HepG2 (cell line): ENCODE results near the gene C19orf73. TPM values are rescaled to one million over a fixed set of nuclear protein-coding genes. Genes with fewer than 3 reads are reported as not detected.

Experiments
- ARHGAP35 ChIP-seq: sonication (generic); formaldehyde crosslinking; IDR thresholded peaks from 2 replicates; pipeline ENCODE4 v1.9.0; 2022; ENCODE audit warnings: mild to moderate bottlenecking, inconsistent platforms, moderate library complexity, missing genetic modification reagents, borderline replicate concordance
- KDM3A ChIP-seq: IDR thresholded peaks from 2 replicates; pipeline ENCODE4 v1.6.1; 2018; ENCODE audit warnings: low read depth, missing compliant biosample characterization
- MTA3 ChIP-seq: sonication (generic); formaldehyde crosslinking; IDR thresholded peaks from 2 replicates; pipeline ENCODE4 v1.4.0; 2020; ENCODE audit warnings: missing genetic modification reagents
- PAF1 ChIP-seq: IDR thresholded peaks from 2 replicates; pipeline ENCODE4 v1.6.1; 2016; ENCODE audit warnings: missing genetic modification reagents, missing compliant biosample characterization
- POGZ ChIP-seq: sonication (generic); formaldehyde crosslinking; IDR thresholded peaks from 2 replicates; pipeline ENCODE4 v1.4.0; 2020; ENCODE audit warnings: mild to moderate bottlenecking, missing genetic modification reagents
- U2AF2 ChIP-seq: fragments of 200-400 bp; formaldehyde crosslinking; IDR thresholded peaks from 2 replicates; pipeline ENCODE4 v1.6.1; 2017; ENCODE audit warnings: low read depth, mild to moderate bottlenecking, low read length
- ZNF124 ChIP-seq: sonication (generic); formaldehyde crosslinking; IDR thresholded peaks from 2 replicates; pipeline ENCODE4 v1.4.0; 2020; ENCODE audit warnings: missing genetic modification reagents
- ZNF44 ChIP-seq: sonication (generic); formaldehyde crosslinking; IDR thresholded peaks from 2 replicates; pipeline ENCODE4 v1.5.1; 2020; ENCODE audit warnings: mild to moderate bottlenecking, missing genetic modification reagents
- ZNF556 ChIP-seq: sonication (generic); formaldehyde crosslinking; IDR thresholded peaks from 2 replicates; pipeline ENCODE4 v1.4.0; 2020; ENCODE audit warnings: mild to moderate bottlenecking, missing genetic modification reagents, borderline replicate concordance
- ZNF563 ChIP-seq: sonication (generic); formaldehyde crosslinking; IDR thresholded peaks from 2 replicates; pipeline ENCODE4 v1.8.0; 2022; ENCODE audit warnings: mild to moderate bottlenecking, moderate library complexity, missing genetic modification reagents
- ZSCAN25 ChIP-seq: sonication (generic); formaldehyde crosslinking; IDR thresholded peaks from 2 replicates; pipeline ENCODE4 v1.8.0; 2022; ENCODE audit warnings: mild to moderate bottlenecking, missing genetic modification reagents
- polyA plus RNA-seq, 8 experiments: library from polyadenylated mRNA; depleted of rRNA in 3 of 8; stranded (reverse) in 7 of 8; unstranded in 1 of 8; fragments of >200 nt; fragmentation: Illumina TruSeq in 4 of 8; extraction: Trizol in 4 of 8; gene quantifications; 2 replicates each; pipeline versions ENCODE4 v1.2.1 to v1.2.3, GENCODE V29; 2011 to 2016; ENCODE audit warnings: low read depth in 4 of 8, missing spikeins in 1 of 8, mixed read lengths in 1 of 8; ENCODE audit not compliant: insufficient read depth in 1 of 8
- total RNA-seq, 5 experiments: library from RNA; depleted of rRNA; stranded (reverse); fragments of >200 nt; fragmentation: Illumina TruSeq; extraction: Trizol; gene quantifications; 2 replicates each; pipeline ENCODE4 v1.2.3, GENCODE V29; 2016; ENCODE audit warnings: low read depth in 1 of 5
- TF ChIP-seq, protein P1 (sequence below): sonication (generic); formaldehyde crosslinking; IDR thresholded peaks from 2 replicates; pipeline ENCODE4 v1.4.0; 2020; ENCODE audit warnings: missing genetic modification reagents, mild to moderate bottlenecking, borderline replicate concordance
- TF ChIP-seq, protein P2 (sequence below): sonication (generic); formaldehyde crosslinking; IDR thresholded peaks from 2 replicates; pipeline ENCODE4 v1.4.0; 2020; ENCODE audit warnings: mild to moderate bottlenecking, missing genetic modification reagents
- TF ChIP-seq, protein P3 (sequence below): sonication (generic); formaldehyde crosslinking; IDR thresholded peaks from 2 replicates; pipeline ENCODE4 v1.4.0; 2020; ENCODE audit warnings: missing genetic modification reagents
- TF ChIP-seq, protein P4 (sequence below): sonication (generic); formaldehyde crosslinking; IDR thresholded peaks from 2 replicates; pipeline ENCODE4 v1.8.0; 2022; ENCODE audit warnings: missing genetic modification reagents, mild to moderate bottlenecking, inconsistent platforms, borderline replicate concordance
- TF ChIP-seq, protein P5 (sequence below): sonication (generic); formaldehyde crosslinking; IDR thresholded peaks from 2 replicates; pipeline ENCODE4 v1.4.0; 2020; ENCODE audit warnings: mild to moderate bottlenecking, missing genetic modification reagents

C19orf73 gene
- total and polyA plus RNA-seq, 2 of the 13 experiments (the other 11 are each of a cell fraction or from before 2014, with no cell fraction given) = 1.4 to 1.5 TPM

DNA sequence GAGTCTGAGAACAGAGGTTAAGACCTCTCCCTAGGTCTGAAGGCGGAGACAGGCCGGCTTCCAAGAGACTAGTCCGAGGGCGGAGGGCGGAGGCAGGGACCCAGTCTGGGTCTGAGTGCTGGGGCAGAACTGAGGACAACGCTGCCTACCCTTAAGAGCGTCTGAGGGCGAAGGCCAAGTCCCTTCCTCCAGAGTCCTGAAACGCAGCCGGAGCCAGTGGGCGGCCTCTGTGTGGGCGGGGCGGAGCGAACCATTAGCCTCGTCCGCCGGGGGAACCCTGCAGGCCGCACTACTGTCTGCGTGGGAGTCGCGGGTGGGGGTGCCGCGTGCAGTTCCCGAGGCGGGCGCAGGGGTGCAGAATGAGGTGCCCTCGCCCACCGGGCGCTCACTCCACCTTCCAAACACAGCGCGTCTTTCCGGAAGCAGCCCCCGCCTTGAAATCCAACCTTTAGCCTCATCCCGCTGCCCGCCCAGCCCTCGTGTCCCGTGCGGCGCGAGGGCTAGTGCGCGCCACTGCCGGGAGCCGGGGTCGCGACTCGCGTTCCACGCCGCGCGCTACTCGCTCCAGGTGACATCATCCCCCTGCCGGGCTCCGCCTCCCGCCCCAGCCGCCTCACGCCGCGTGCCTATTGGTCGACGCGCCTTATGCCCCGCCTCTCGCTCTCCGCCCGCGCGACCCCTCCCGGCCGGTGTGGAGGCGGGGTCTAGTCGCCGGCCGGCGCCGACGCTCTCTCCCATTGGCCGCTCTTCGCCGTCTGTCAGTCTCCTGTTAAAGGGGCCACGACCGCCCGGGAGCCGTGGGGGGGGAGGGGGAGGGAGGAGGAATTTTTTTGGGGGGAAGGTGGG lies at the start of gene C19orf73 (continued):
- TF ChIP-seq, protein P1, sequence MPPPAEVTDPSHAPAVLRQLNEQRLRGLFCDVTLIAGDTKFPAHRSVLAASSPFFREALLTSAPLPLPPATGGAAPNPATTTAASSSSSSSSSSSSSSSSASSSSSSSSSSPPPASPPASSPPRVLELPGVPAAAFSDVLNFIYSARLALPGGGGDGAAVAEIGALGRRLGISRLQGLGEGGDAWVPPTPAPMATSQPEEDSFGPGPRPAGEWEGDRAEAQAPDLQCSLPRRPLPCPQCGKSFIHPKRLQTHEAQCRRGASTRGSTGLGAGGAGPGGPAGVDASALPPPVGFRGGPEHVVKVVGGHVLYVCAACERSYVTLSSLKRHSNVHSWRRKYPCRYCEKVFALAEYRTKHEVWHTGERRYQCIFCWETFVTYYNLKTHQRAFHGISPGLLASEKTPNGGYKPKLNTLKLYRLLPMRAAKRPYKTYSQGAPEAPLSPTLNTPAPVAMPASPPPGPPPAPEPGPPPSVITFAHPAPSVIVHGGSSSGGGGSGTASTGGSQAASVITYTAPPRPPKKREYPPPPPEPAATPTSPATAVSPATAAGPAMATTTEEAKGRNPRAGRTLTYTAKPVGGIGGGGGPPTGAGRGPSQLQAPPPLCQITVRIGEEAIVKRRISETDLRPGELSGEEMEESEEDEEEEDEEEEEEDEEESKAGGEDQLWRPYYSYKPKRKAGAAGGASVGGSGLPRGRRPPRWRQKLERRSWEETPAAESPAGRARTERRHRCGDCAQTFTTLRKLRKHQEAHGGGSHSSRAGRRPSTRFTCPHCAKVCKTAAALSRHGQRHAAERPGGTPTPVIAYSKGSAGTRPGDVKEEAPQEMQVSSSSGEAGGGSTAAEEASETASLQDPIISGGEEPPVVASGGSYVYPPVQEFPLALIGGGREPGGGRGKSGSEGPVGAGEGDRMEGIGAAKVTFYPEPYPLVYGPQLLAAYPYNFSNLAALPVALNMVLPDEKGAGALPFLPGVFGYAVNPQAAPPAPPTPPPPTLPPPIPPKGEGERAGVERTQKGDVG (CRISPR knock-in tag) = no peak
- TF ChIP-seq ZNF44 (CRISPR knock-in tag) = no peak; the same call in 1 of the 2 replicates
- TF ChIP-seq U2AF2 = no peak
- 0 out of 2 replicates have a peak, but pooled peaks have one; percentile 81 for TF ChIP-seq ZNF556
- TF ChIP-seq KDM3A = peak; percentile 54; the same call in 1 of the 2 replicates
- TF ChIP-seq, protein P2, sequence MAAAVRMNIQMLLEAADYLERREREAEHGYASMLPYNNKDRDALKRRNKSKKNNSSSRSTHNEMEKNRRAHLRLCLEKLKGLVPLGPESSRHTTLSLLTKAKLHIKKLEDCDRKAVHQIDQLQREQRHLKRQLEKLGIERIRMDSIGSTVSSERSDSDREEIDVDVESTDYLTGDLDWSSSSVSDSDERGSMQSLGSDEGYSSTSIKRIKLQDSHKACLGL (CRISPR knock-in tag) = peak; percentile 64; the same call in 1 of the 2 replicates
- peak; percentile 95 for TF ChIP-seq ZSCAN25 (CRISPR knock-in tag)
- peak; percentile 88 for TF ChIP-seq ZNF563 (CRISPR knock-in tag)
- TF ChIP-seq PAF1 (CRISPR knock-in tag) = no peak
- TF ChIP-seq, protein P3, sequence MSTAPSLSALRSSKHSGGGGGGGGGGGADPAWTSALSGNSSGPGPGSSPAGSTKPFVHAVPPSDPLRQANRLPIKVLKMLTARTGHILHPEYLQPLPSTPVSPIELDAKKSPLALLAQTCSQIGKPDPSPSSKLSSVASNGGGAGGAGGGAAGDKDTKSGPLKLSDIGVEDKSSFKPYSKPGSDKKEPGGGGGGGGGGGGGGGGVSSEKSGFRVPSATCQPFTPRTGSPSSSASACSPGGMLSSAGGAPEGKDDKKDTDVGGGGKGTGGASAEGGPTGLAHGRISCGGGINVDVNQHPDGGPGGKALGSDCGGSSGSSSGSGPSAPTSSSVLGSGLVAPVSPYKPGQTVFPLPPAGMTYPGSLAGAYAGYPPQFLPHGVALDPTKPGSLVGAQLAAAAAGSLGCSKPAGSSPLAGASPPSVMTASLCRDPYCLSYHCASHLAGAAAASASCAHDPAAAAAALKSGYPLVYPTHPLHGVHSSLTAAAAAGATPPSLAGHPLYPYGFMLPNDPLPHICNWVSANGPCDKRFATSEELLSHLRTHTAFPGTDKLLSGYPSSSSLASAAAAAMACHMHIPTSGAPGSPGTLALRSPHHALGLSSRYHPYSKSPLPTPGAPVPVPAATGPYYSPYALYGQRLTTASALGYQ (CRISPR knock-in tag) = peak; percentile 64; the same call in 1 of the 2 replicates
- TF ChIP-seq, protein P4, sequence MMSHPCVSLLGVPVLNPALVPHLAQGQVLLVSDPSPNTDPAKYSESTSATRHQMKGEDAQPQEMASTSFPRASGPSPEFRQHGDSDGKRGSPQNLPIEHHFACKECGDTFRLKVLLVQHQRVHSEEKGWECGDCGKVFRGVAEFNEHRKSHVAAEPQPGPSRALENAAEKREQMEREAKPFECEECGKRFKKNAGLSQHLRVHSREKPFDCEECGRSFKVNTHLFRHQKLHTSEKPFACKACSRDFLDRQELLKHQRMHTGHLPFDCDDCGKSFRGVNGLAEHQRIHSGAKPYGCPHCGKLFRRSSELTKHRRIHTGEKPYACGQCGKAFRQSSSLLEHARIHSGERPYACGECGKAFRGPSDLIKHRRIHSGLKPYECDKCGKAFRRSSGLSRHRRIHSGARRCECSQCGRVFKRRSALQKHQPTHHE = peak; percentile 68
- TF ChIP-seq ARHGAP35 (CRISPR knock-in tag) = peak; percentile 82
- peak; percentile 34; the same call in 1 of the 2 replicates for TF ChIP-seq ZNF124
- no peak for TF ChIP-seq POGZ
- TF ChIP-seq, protein P5, sequence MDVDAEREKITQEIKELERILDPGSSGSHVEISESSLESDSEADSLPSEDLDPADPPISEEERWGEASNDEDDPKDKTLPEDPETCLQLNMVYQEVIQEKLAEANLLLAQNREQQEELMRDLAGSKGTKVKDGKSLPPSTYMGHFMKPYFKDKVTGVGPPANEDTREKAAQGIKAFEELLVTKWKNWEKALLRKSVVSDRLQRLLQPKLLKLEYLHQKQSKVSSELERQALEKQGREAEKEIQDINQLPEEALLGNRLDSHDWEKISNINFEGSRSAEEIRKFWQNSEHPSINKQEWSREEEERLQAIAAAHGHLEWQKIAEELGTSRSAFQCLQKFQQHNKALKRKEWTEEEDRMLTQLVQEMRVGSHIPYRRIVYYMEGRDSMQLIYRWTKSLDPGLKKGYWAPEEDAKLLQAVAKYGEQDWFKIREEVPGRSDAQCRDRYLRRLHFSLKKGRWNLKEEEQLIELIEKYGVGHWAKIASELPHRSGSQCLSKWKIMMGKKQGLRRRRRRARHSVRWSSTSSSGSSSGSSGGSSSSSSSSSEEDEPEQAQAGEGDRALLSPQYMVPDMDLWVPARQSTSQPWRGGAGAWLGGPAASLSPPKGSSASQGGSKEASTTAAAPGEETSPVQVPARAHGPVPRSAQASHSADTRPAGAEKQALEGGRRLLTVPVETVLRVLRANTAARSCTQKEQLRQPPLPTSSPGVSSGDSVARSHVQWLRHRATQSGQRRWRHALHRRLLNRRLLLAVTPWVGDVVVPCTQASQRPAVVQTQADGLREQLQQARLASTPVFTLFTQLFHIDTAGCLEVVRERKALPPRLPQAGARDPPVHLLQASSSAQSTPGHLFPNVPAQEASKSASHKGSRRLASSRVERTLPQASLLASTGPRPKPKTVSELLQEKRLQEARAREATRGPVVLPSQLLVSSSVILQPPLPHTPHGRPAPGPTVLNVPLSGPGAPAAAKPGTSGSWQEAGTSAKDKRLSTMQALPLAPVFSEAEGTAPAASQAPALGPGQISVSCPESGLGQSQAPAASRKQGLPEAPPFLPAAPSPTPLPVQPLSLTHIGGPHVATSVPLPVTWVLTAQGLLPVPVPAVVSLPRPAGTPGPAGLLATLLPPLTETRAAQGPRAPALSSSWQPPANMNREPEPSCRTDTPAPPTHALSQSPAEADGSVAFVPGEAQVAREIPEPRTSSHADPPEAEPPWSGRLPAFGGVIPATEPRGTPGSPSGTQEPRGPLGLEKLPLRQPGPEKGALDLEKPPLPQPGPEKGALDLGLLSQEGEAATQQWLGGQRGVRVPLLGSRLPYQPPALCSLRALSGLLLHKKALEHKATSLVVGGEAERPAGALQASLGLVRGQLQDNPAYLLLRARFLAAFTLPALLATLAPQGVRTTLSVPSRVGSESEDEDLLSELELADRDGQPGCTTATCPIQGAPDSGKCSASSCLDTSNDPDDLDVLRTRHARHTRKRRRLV (CRISPR knock-in tag) = no peak
- TF ChIP-seq MTA3 = no peak
